ENCODE results near the gene EEPD1. TPM values are rescaled to one million over a fixed set of nuclear protein-coding genes. Genes with fewer than 3 reads are reported as not detected.

Gene EEPD1
- total RNA-seq, 1 donor from 2014 or later, result 13.9 TPM

GRCh38 chr7:36276428-36277248 is 123.6 kb downstream of the EEPD1 start:
- FAIRE-seq (no peak), DNase-seq (ENCODE audit: low spot score in 2 of 2) (no peak)

DNA sequence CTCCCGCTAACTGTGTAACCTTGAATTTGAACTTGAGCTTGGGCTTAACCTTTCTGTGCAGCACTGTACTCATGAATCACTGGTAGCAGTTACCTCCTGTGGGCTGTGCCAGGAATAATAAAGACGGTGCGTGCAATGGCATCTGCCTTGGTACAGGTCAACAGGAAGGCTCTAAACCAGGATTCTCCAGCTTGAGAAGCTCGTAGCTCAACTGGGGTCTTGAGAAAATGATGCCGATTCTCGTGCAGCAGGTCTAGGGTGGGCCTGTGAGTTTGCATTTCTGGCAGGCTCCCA is 124.1 kb downstream of the EEPD1 start:
- no peak for FAIRE-seq
- no peak for DNase-seq (ENCODE audit: low spot score in 2 of 2)

- no peak for DNase-seq (ENCODE audit: low spot score in 2 of 2)
- no peak for FAIRE-seq
Observed at GRCh38 chr7:36278069-36278619, 125.1 kb downstream of the EEPD1 start.

GRCh38 chr7:36278620-36279172 is 125.6 kb downstream of the EEPD1 start:
- FAIRE-seq (no peak), DNase-seq (ENCODE audit: low spot score in 2 of 2) (no peak)

- DNase-seq (ENCODE audit: low spot score in 2 of 2) (no peak), FAIRE-seq (no peak)
Observed at GRCh38 chr7:36279200-36279925, 126.3 kb downstream of the EEPD1 start.

DNA sequence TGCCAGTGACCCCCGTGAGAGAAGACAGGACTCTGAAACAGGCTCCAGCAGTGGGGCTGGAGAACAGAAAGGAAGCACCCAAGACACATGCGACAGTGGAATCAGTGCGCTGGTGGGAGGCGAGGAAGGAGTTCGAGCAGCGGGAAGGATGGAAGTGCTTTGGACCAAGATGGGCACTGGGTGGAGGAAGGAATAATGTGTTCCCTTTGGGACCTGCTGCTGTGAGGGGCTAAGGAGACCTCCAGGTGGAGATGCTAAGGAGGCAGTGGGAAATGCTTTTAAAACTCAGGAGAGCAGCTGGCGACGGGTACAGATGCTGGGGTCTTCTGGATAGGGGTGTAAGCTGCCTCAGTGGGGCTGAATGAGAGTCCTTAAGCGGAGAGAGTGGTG is 126.9 kb downstream of the EEPD1 start:
- no peak for FAIRE-seq

GRCh38 chr7:36280840-36281812 is 128.1 kb downstream of the EEPD1 start:
- FAIRE-seq (no peak), DNase-seq (ENCODE audit: low spot score in 2 of 2) (peak; percentile 24 to 71)

More for the DNA sequence above, 126.9 kb downstream of the EEPD1 start:
- no peak for DNase-seq (ENCODE audit: low spot score in 2 of 2)

- DNase-seq (ENCODE audit: low spot score in 2 of 2) (no peak), FAIRE-seq (no peak)
Observed at GRCh38 chr7:36281945-36282717, 129.1 kb downstream of the EEPD1 start.

DNA sequence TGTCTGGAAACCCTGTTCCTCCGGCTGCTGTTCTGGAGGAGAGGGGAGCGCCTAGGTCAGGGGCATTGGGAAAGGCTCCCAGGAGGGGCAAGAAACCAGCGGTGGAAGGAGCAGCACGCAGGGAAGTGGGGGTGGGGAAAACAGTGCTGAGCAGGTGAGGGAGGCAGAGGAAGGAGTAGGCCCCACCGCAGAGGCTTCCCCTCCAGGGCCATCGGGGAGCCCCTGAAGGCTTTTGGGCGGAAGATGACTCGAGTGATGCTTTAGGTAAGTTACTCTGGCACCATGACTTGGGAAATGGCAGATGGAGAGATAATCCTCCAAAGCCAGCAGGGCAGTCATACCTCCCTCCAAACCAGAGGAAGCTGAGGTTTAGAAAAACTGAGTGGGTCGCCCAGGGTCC is 130.1 kb downstream of the EEPD1 start:
- FAIRE-seq, result no peak

GRCh38 chr7:36283711-36284130 is 130.7 kb downstream of the EEPD1 start:
- DNase-seq (ENCODE audit: low spot score in 2 of 2) (no peak), FAIRE-seq (no peak)

More for the DNA sequence above, 130.1 kb downstream of the EEPD1 start:
- no peak for DNase-seq (ENCODE audit: low spot score in 2 of 2)

DNA sequence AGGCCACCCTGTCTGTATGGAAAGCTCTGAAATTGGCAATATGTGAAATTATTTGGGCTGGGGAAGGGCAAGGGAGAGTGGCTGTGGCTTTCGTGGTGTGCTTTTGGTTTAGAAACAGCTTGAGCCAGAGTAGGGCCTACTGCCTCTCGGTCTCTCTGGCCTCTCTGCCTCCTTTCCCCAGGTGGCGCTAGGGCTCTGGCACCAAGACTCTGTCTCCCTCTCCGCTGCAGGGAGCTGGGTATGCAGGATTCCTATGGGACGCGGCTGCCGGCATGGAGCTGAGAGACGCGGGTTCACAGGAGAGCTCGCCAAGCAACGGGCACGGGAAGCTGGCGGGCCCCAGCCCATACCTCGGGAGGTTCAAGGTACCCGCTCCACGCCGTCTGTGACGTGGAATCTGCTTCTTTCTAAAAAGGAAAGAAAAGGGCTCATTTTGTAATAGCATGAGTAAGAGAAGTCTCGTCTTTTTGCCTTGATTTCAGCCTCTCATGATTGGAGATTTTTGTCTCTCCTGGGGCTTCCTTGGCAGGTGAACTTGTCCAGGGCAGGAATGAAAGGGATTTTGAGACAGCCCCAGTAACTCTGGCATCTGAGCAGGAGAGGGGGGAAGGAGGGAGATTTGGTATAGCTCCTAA is 131.5 kb downstream of the EEPD1 start:
- DNase-seq (ENCODE audit: low spot score in 2 of 2), result no peak

DNA sequence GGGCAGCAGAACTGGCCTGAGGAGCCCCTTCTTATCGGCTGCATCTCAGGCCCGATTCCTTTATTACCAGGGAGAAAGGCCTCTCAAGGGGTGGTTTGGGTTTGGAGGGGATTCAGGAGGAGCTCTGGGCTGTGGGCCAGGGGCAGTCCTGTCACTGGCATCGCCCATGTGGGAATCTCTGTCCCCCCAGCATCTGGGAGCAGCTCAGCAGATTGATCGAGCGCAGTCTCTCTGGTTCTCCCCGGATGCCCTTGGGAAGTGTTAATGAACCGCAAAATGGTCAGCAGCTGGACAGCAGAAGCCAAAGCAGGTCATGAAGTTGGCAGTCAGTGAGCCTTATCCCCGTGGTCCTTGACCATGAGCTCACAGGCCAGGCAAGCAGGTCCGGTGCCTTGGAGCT is 132.2 kb downstream of the EEPD1 start:
- DNase-seq (ENCODE audit: low spot score in 2 of 2), result no peak
- no peak for FAIRE-seq

More for the DNA sequence above, 131.5 kb downstream of the EEPD1 start:
- FAIRE-seq, result no peak

GRCh38 chr7:36286226-36286625 is 133.2 kb downstream of the EEPD1 start:
- FAIRE-seq (no peak), DNase-seq (ENCODE audit: low spot score in 2 of 2) (no peak)

- FAIRE-seq, result no peak
- no peak for DNase-seq (ENCODE audit: low spot score in 2 of 2)
Observed at GRCh38 chr7:36286688-36287087, 133.6 kb downstream of the EEPD1 start.

GRCh38 chr7:36287371-36288241 is 134.6 kb downstream of the EEPD1 start:
- DNase-seq (ENCODE audit: low spot score in 2 of 2) (no peak), FAIRE-seq (no peak)

- DNase-seq (ENCODE audit: low spot score in 2 of 2) (no peak), FAIRE-seq (no peak)
Observed at GRCh38 chr7:36288501-36288900, 135.4 kb downstream of the EEPD1 start.

- DNase-seq (ENCODE audit: low spot score in 2 of 2) (no peak), FAIRE-seq (no peak)
Observed at GRCh38 chr7:36289833-36290661, 137.0 kb downstream of the EEPD1 start.

Data from frontal cortex (tissue), 4 donors.